Right lung (tissue), 5 donors: ENCODE results near the gene TGM4. TPM values are rescaled to one million over a fixed set of nuclear protein-coding genes. Genes with fewer than 3 reads are reported as not detected.

ENCODE experiments used
- DNase-seq, 2 donors: peaks; one replicate each; pipeline ENCODE4 v3.0.0-alpha.2; 2013
- polyA plus RNA-seq, 5 donors: library from polyadenylated mRNA; unstranded; fragments of 120-200 nt; gene quantifications; one replicate each; pipeline versions ENCODE4 v1.2.1 to v1.2.3, GENCODE V29; 2013; ENCODE audit warnings: inconsistent platforms in 1 of 5, low replicate concordance in 1 of 5; ENCODE audit not compliant: insufficient read length in 5 of 5, insufficient read depth in 1 of 5

The TGM4 gene
- polyA plus RNA-seq, 5 donors: 0.03 to 0.09 (median 0.05) TPM; not detected in 1

- no peak for DNase-seq
Observed at GRCh38 chr3:44877333-44877732, 2.9 kb downstream of the TGM4 start.

- DNase-seq: no peak
Observed at GRCh38 chr3:44880284-44880683, 5.9 kb downstream of the TGM4 start.

- DNase-seq: no peak
Observed at GRCh38 chr3:44883213-44883955, 9.0 kb downstream of the TGM4 start.

- no peak for DNase-seq
Observed at GRCh38 chr3:44883999-44884431, 9.6 kb downstream of the TGM4 start.

- no peak for DNase-seq
Observed at GRCh38 chr3:44885618-44886017, 11.2 kb downstream of the TGM4 start.

GRCh38 chr3:44886561-44886960 is 12.2 kb downstream of the TGM4 start:
- DNase-seq: no peak

- DNase-seq: no peak
Observed at GRCh38 chr3:44887101-44887500, 12.7 kb downstream of the TGM4 start.

GRCh38 chr3:44890258-44890657 is 15.8 kb downstream of the TGM4 start:
- no peak for DNase-seq

- DNase-seq: no peak
Observed at GRCh38 chr3:44890852-44891251, 16.4 kb downstream of the TGM4 start.

- no peak for DNase-seq
Observed at GRCh38 chr3:44892689-44893088, 18.3 kb downstream of the TGM4 start.

- DNase-seq: no peak
Observed at GRCh38 chr3:44893097-44893496, 18.7 kb downstream of the TGM4 start.

GRCh38 chr3:44894485-44894884 is 20.1 kb downstream of the TGM4 start:
- no peak for DNase-seq

- DNase-seq: no peak
Observed at GRCh38 chr3:44896440-44896839, 22.0 kb downstream of the TGM4 start.

GRCh38 chr3:44899683-44900367 is 25.4 kb downstream of the TGM4 start:
- no peak for DNase-seq

- no peak for DNase-seq
Observed at GRCh38 chr3:44902628-44903027, 28.2 kb downstream of the TGM4 start.

- no peak for DNase-seq
Observed at GRCh38 chr3:44903314-44903713, 28.9 kb downstream of the TGM4 start.

- DNase-seq: no peak
Observed at GRCh38 chr3:44903751-44904150, 29.3 kb downstream of the TGM4 start.

- DNase-seq: no peak
Observed at GRCh38 chr3:44905446-44906157, 31.2 kb downstream of the TGM4 start.

- DNase-seq: no peak
Observed at GRCh38 chr3:44906997-44907396, 32.6 kb downstream of the TGM4 start.

GRCh38 chr3:44907612-44908011 is 33.2 kb downstream of the TGM4 start:
- DNase-seq: no peak

GRCh38 chr3:44909063-44909462 is 34.7 kb downstream of the TGM4 start:
- DNase-seq: no peak

- DNase-seq: no peak
Observed at GRCh38 chr3:44910693-44911092, 36.3 kb downstream of the TGM4 start.
